Endodermal cell (in vitro differentiated cells): ENCODE data around the gene CAP2. TPM values are rescaled to one million over a fixed set of nuclear protein-coding genes. Genes with fewer than 3 reads are reported as not detected.

Source experiments
- DNase-seq: peaks from one replicate; pipeline ENCODE4 v3.0.0-alpha.2; 2017
- H3K27ac ChIP-seq: 2 replicates; pipeline ENCODE4 v1.5.1; 2013; ENCODE audit warnings: mild to moderate bottlenecking, low read depth, low read length, moderate library complexity
- H3K27me3 ChIP-seq: 2 replicates; pipeline ENCODE4 v1.6.1; 2013; ENCODE audit warnings: mild to moderate bottlenecking, low read length, moderate library complexity; ENCODE audit not compliant: insufficient read depth, control insufficient read depth, poor library complexity, severe bottlenecking
- H3K36me3 ChIP-seq: 2 replicates; pipeline ENCODE4 v1.7.0; 2013; ENCODE audit warnings: mild to moderate bottlenecking, low read length, moderate library complexity; ENCODE audit not compliant: control insufficient read depth, insufficient read depth
- H3K4me1 ChIP-seq: one replicate; pipeline ENCODE4 v1.7.0; 2013; ENCODE audit warnings: low read length; ENCODE audit not compliant: control insufficient read depth, insufficient read depth
- H3K4me3 ChIP-seq: 2 replicates; pipeline ENCODE4 v1.5.1; 2013; ENCODE audit warnings: mild to moderate bottlenecking, low read length, moderate library complexity
- H3K9ac ChIP-seq: 2 replicates; pipeline ENCODE4 v1.6.1; 2013; ENCODE audit warnings: mild to moderate bottlenecking, low read length, moderate library complexity; ENCODE audit not compliant: poor library complexity, severe bottlenecking; ENCODE audit errors: extremely low read depth
- H3K9me3 ChIP-seq: 2 replicates; pipeline ENCODE4 v1.6.1; 2013; ENCODE audit warnings: mild to moderate bottlenecking, low read length, moderate library complexity; ENCODE audit not compliant: control insufficient read depth
- H3K27ac Mint-ChIP-seq: 2 replicates; pipeline ENCODE4 v1.8.0; 2020; ENCODE audit warnings: mixed read lengths
- H3K27me3 Mint-ChIP-seq: 2 replicates; pipeline ENCODE4 v1.8.0; 2021; ENCODE audit warnings: mild to moderate bottlenecking, mixed read lengths; ENCODE audit not compliant: insufficient read depth
- H3K36me3 Mint-ChIP-seq: 2 replicates; pipeline ENCODE4 v1.8.0; 2020; ENCODE audit warnings: low read depth, mixed read lengths
- H3K4me1 Mint-ChIP-seq: 2 replicates; pipeline ENCODE4 v1.8.0; 2020; ENCODE audit warnings: mixed read lengths
- H3K4me3 Mint-ChIP-seq: 2 replicates; pipeline ENCODE4 v1.8.0; 2020; ENCODE audit warnings: mild to moderate bottlenecking, moderate library complexity, mixed read lengths
- H3K9me3 Mint-ChIP-seq: 2 replicates; pipeline ENCODE4 v1.8.0; 2020; ENCODE audit warnings: mild to moderate bottlenecking, mixed read lengths
- CTCF ChIP-seq: fragments of 200-600 bp; sonication (generic); conservative IDR thresholded peaks from 2 replicates; pipeline ENCODE4 v1.5.0; 2021; ENCODE audit warnings: antibody characterized with exemption, mild to moderate bottlenecking
- WGBS, 2 experiments: methylation state at CpG; one replicate each; pipeline versions ENCODE4 v1.1.5 to v1.1.7; 2013; ENCODE audit warnings: missing lambda C conversion rate in 2 of 2, mixed read lengths in 1 of 2; ENCODE audit not compliant: insufficient coverage in 1 of 2, insufficient read length in 1 of 2; 5-methylcytosine and 5-hydroxymethylcytosine counted together
- total RNA-seq, 2 donors: library from RNA; stranded (reverse); fragmentation: NEBNext Ultra II Directional in 1 of 2; extraction: Animal tissue kit (Norgen Biotek cat#: 25700) in 1 of 2; gene quantifications; 2 replicates in 1 of 2; 3 replicates in 1 of 2; pipeline ENCODE4 v1.2.1, GENCODE V29; 2021

CAP2 gene
- total RNA-seq, 2 donors from 2014 or later = 29.8 to 35.9 TPM

GRCh38 chr6:17450397-17450796 lies 57.0 kb downstream of the CAP2 start:
- H3K27ac Mint-ChIP-seq = no peak overlapping the region
- no peak overlapping the region for H3K9ac ChIP-seq
- no peak for TF ChIP-seq CTCF
- no peak overlapping the region for H3K4me3 ChIP-seq
- DNase-seq = no peak
- peaks cover 12% of the 10 kb centered on the region for H3K4me1 Mint-ChIP-seq
- peaks cover 4% of the 10 kb centered on the region for H3K4me1 ChIP-seq
- H3K4me3 Mint-ChIP-seq = no peak overlapping the region
- H3K36me3 ChIP-seq = peaks cover 28% of the 10 kb centered on the region
- H3K36me3 Mint-ChIP-seq = peaks cover 12% of the 10 kb centered on the region
- 78% methylated on average over 1 of the region's 1 CpG; no CpG with 5 or more reads in 1 of the 2 experiments for WGBS, 2 experiments
- no peaks in the 10 kb centered on the region for H3K27me3 ChIP-seq
- H3K27ac ChIP-seq = no peak overlapping the region
- no peaks in the 10 kb centered on the region for H3K27me3 Mint-ChIP-seq
- H3K9me3 ChIP-seq = no peaks in the 10 kb centered on the region
- no peaks in the 10 kb centered on the region for H3K9me3 Mint-ChIP-seq

DNA sequence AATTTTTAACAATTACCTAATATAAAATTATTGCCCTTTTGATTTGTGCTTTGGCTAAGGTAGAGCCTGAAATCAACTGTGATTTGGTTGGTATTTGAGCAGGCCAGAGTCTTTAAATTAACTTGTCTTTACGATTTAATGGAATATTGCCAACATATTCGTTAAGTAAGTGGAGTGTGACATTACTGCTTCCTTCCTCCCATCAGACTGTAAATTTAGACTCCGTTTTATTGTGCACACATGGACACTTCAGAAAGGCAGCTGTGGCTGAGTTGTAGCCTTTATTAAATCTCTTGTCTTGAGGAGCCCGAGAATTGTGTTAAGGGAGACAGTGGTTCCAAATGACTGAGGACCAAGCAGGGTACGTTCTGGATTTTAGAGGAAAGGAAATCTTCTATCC lies 57.4 kb downstream of the CAP2 start:
- no peaks in the 10 kb centered on the region for H3K9me3 Mint-ChIP-seq
- peaks cover 12% of the 10 kb centered on the region for H3K4me1 Mint-ChIP-seq
- peaks cover 4% of the 10 kb centered on the region for H3K4me1 ChIP-seq
- no peak overlapping the region for H3K4me3 Mint-ChIP-seq
- no peaks in the 10 kb centered on the region for H3K9me3 ChIP-seq
- no peak overlapping the region for H3K4me3 ChIP-seq
- H3K9ac ChIP-seq = no peak overlapping the region
- peak; percentile 8 for DNase-seq
- TF ChIP-seq CTCF = no peak
- no peaks in the 10 kb centered on the region for H3K27me3 ChIP-seq
- peaks cover 15% of the 10 kb centered on the region for H3K36me3 Mint-ChIP-seq
- no peaks in the 10 kb centered on the region for H3K27me3 Mint-ChIP-seq
- no peak overlapping the region for H3K27ac ChIP-seq
- 96 to 100% methylated on average over 3 to 4 of the region's 5 CpGs for WGBS, 2 experiments
- no peak overlapping the region for H3K27ac Mint-ChIP-seq
- peaks cover 27% of the 10 kb centered on the region for H3K36me3 ChIP-seq

GRCh38 chr6:17452096-17452495 lies 58.7 kb downstream of the CAP2 start:
- TF ChIP-seq CTCF = no peak
- peaks cover 12% of the 10 kb centered on the region for H3K4me1 Mint-ChIP-seq

More at GRCh38 chr6:17452096-17452495, 58.7 kb downstream of the CAP2 start:
- Mint-ChIP-seq H3K36me3 (peaks cover 23% of the 10 kb centered on the region), H3K27ac (no peak overlapping the region), H3K9me3 (no peaks in the 10 kb centered on the region), H3K27me3 (no peaks in the 10 kb centered on the region), H3K4me3 (no peak overlapping the region)
- no peaks in the 10 kb centered on the region for H3K9me3 ChIP-seq
- no peaks in the 10 kb centered on the region for H3K27me3 ChIP-seq
- no peak overlapping the region for H3K4me3 ChIP-seq
- peaks cover 38% of the 10 kb centered on the region for H3K36me3 ChIP-seq
- H3K4me1 ChIP-seq = peaks cover 4% of the 10 kb centered on the region
- no peak overlapping the region for H3K9ac ChIP-seq
- no peak for DNase-seq
- 97 to 98% methylated on average over 5 to 6 of the region's 6 CpGs for WGBS, 2 experiments
- no peak overlapping the region for H3K27ac ChIP-seq
